HFFc6 (cell line): ENCODE data around the gene DSP. TPM values are rescaled to one million over a fixed set of nuclear protein-coding genes. Genes with fewer than 3 reads are reported as not detected.

Source experiments
- DNase-seq: peaks from one replicate; pipeline ENCODE4 v3.0.0-alpha.2; 2018
- H3K27ac Mint-ChIP-seq: 2 replicates; pipeline ENCODE4 v1.8.0; 2020; ENCODE audit warnings: mild to moderate bottlenecking, mixed read lengths
- H3K27me3 Mint-ChIP-seq: 2 replicates; pipeline ENCODE4 v1.8.0; 2021; ENCODE audit warnings: mild to moderate bottlenecking, moderate library complexity, mixed read lengths; ENCODE audit not compliant: insufficient read depth
- H3K36me3 Mint-ChIP-seq: 2 replicates; pipeline ENCODE4 v1.8.0; 2021; ENCODE audit warnings: low read depth, mixed read lengths
- H3K4me1 Mint-ChIP-seq: 2 replicates; pipeline ENCODE4 v1.8.0; 2020; ENCODE audit warnings: low read depth, mixed read lengths
- H3K4me3 Mint-ChIP-seq: 2 replicates; pipeline ENCODE4 v1.8.0; 2020; ENCODE audit warnings: mild to moderate bottlenecking, moderate library complexity, mixed read lengths
- H3K9me3 Mint-ChIP-seq: 2 replicates; pipeline ENCODE4 v1.8.0; 2020; ENCODE audit warnings: mild to moderate bottlenecking, mixed read lengths
- CTCF ChIP-seq: fragments of 200-600 bp; sonication (generic); IDR thresholded peaks from 2 replicates; pipeline ENCODE4 v1.5.0; 2021; ENCODE audit warnings: antibody characterized with exemption, mild to moderate bottlenecking
- total RNA-seq, 6 experiments: library from RNA; stranded (reverse); fragmentation: NEBNext Ultra II Directional; extraction: Animal tissue kit (Norgen Biotek cat#: 25700); gene quantifications; 2 replicates in 1 of 6; 3 replicates in 5 of 6; pipeline ENCODE4 v1.2.3, GENCODE V29; 2021

The DSP gene
- total RNA-seq, 6 experiments from 2014 or later, result 33.8 to 65.4 (median 37.0) TPM

- DNase-seq, result no peak
- Mint-ChIP-seq H3K27ac (no peak overlapping the region; the same call in 1 of the 2 replicates), H3K4me1 (peaks cover 64% of the 10 kb centered on the region), H3K4me3 (no peak overlapping the region; the same call in 1 of the 2 replicates), H3K27me3 (peaks cover 3% of the 10 kb centered on the region; the same call in 1 of the 2 replicates), H3K36me3 (peaks cover 7% of the 10 kb centered on the region; the same call in 1 of the 2 replicates), H3K9me3 (no peaks in the 10 kb centered on the region)
- no peak for TF ChIP-seq CTCF
Measured at GRCh38 chr6:7556394-7557106, 15.1 kb downstream of the DSP start.

- H3K9me3 Mint-ChIP-seq, result no peaks in the 10 kb centered on the region
- no peak overlapping the region; the same call in 1 of the 2 replicates for H3K4me3 Mint-ChIP-seq
- H3K36me3 Mint-ChIP-seq, result peaks cover 10% of the 10 kb centered on the region; the same call in 1 of the 2 replicates
- TF ChIP-seq CTCF, result no peak
- H3K27me3 Mint-ChIP-seq, result peaks cover 3% of the 10 kb centered on the region; the same call in 1 of the 2 replicates
- peaks cover 62% of the 10 kb centered on the region for H3K4me1 Mint-ChIP-seq
- no peak for DNase-seq
- H3K27ac Mint-ChIP-seq, result no peak overlapping the region; the same call in 1 of the 2 replicates
Measured at GRCh38 chr6:7557652-7558051, 16.2 kb downstream of the DSP start.

GRCh38 chr6:7558781-7559180 lies 17.3 kb downstream of the DSP start:
- H3K27ac Mint-ChIP-seq, result no peak overlapping the region

GRCh38 chr6:7559196-7559595 lies 17.7 kb downstream of the DSP start:
- no peak for TF ChIP-seq CTCF
- H3K27ac Mint-ChIP-seq, result no peak overlapping the region
- H3K4me3 Mint-ChIP-seq, result no peak overlapping the region
- H3K27me3 Mint-ChIP-seq, result peaks cover 3% of the 10 kb centered on the region; the same call in 1 of the 2 replicates
- peaks cover 47% of the 10 kb centered on the region for H3K4me1 Mint-ChIP-seq
- no peaks in the 10 kb centered on the region for H3K9me3 Mint-ChIP-seq
- DNase-seq, result no peak
- peaks cover 17% of the 10 kb centered on the region; the same call in 1 of the 2 replicates for H3K36me3 Mint-ChIP-seq

More at GRCh38 chr6:7558781-7559180, 17.3 kb downstream of the DSP start:
- DNase-seq, result no peak
- TF ChIP-seq CTCF, result no peak
- Mint-ChIP-seq H3K36me3 (peaks cover 15% of the 10 kb centered on the region; the same call in 1 of the 2 replicates), H3K4me1 (peaks cover 51% of the 10 kb centered on the region), H3K9me3 (no peaks in the 10 kb centered on the region), H3K27me3 (peaks cover 3% of the 10 kb centered on the region; the same call in 1 of the 2 replicates), H3K4me3 (no peak overlapping the region; the same call in 1 of the 2 replicates)

GRCh38 chr6:7559651-7560385 lies 18.3 kb downstream of the DSP start:
- DNase-seq, result no peak
- Mint-ChIP-seq H3K4me3 (no peak overlapping the region), H3K36me3 (peaks cover 19% of the 10 kb centered on the region; the same call in 1 of the 2 replicates), H3K9me3 (no peaks in the 10 kb centered on the region), H3K4me1 (peaks cover 42% of the 10 kb centered on the region), H3K27ac (no peak overlapping the region), H3K27me3 (peaks cover 3% of the 10 kb centered on the region; the same call in 1 of the 2 replicates)
- no peak for TF ChIP-seq CTCF
